ENCODE measurements around the gene PKNOX2.

DNA sequence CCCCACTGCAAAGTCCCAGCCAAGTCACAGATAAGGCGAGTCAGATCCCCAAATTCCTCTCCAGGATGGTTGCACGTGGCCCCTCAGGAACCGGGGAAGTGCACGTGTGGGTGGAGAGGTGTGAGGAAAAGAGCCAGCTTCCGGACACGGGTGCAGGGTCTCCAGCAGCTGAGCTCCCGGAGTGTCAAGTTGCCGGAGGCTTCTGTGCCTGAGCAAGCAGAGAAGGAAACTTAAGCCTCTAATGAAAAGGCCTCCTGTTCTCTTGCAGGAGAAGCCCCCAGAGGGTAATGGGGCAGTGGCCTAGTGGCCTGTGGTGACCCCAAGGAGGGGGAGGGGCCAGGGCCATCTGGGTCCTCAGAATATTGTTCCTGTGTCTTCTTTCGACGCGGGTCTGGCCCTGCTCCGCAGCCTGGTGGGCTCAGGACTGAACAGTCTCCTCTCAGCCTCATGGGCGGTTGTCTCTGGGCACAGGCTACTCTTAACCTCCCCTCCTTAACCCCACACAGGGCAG is 183.6 kb downstream of the PKNOX2 start:
- TF ChIP-seq CTCF (IDR thresholded peaks at IDR 0.05; ENCODE audit: low read depth, low read length), result no peak
- TF ChIP-seq EZH2phosphoT487 (IDR thresholded peaks at IDR 0.05; ENCODE audit: low read depth), result no peak
